NCI-H1048 (cell line): ENCODE results near the gene RFPL1.
"Not testable (repeated sequence)": the region's sequence is repeated elsewhere in the genome, so short reads cannot be mapped to it uniquely, and the experiment has no call there.

Experiments
- DNase-seq: peaks from one replicate; lab custom pipeline; 2025; lab: John Stamatoyannopoulos, UW

Gene RFPL1

DNA sequence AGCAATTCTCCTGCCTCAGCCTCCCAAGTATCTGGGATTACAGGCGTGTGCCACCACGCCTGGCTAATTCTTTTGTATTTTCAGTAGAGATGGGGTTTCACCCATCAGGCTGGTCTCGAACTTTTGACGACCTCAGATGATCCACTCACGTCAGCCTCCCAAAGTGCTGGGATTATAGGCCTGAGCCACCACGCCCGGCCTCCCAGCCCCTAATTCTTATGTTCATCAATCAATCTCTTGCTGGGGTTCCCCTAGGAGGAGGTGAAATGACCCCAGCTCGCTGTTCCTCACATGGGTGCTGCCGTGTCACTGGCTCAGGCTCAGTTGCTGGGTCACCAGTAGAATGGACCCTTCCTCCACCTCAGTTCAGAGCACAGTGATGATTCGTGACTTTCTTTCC is at the start of gene RFPL1:
Gene RFPL1, plus strand, starts transcription at position 301 of the 400 bp plus-strand sequence.
- not testable (repeated sequence) for DNase-seq

DNA sequence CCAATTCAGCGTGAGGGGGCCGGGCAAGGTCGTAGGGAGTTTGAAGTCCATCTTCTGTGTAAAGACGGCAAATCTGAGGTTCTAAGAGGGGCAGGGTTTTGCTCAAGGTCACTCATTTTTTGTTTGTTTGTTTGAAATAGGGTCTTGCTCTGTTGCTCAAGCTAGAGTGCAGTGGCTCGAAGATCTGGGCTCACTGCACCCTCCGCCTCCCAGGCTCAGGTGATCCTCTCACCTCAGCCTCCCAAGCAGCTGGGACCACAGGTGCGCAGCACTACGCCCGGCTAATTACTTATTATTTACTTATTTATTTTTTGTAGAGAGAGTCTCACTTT is 49.7 kb upstream of the RFPL1 start:
- DNase-seq = no peak

DNA sequence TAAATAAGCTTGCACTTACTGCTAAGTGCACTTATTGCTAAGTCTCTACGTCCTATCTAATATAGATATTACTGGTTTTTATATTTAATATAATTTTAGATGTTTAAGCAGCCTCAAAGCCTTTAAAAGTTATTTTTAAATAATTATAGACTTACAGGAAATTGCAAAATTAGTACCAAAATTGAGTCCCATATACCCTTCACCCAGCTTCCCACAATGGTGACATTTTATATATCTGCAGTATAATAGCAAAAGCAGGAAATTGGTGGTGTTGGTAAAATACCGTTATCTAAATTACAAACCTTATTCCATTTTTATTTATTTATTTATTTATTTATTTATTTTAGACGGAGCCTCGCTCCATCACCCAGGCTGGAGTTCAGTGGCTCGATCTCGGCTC is 48.1 kb upstream of the RFPL1 start:
- no peak for DNase-seq

DNA sequence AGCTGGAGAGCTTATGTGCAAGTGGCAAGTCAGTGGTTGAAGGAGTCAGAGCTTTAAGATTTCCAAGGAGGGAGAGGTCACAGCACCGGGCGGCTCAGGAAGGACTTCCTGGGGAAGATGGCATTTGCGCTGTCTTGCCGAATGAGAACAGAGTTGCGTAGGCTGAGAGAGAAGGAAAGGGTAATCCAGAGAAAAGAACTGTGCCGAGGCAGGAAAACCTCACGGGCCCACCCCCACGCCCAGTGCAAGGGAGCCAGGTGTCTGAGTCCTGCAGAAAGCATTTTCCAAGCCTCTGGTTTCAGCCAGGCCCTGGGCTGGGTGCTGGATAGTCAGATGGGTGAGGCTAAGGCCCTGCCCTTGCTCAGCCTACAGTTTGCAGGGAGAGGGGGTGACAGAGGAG is 46.8 kb upstream of the RFPL1 start:
- DNase-seq = no peak

DNA sequence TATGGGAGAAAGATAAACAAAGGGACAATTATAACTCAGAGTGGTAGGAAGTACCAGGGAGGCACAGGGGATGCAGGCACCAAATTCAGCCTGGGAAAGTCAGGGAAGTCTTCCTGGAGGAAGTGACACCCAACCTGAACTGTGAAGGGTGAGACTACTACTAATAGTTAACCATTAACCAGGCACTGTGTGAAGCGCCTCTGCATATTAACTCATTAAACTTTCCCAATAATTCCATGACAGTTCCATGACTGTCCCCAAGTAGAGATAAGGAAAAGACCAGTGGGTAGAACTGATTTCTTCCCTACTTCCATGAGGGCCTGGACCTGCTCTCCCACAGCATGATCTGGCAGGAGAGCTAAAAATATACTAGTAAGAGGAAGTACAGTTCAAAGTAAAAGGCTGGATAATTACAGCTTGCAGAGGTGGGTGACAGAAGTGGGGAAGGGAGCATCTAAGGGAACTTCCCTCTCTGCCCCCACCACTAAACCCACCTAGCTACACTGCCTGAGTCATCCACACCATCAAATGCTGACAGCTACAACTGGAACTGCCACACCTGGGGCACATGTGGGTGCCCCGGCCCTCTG is 45.3 kb upstream of the RFPL1 start:
- DNase-seq = no peak

DNA sequence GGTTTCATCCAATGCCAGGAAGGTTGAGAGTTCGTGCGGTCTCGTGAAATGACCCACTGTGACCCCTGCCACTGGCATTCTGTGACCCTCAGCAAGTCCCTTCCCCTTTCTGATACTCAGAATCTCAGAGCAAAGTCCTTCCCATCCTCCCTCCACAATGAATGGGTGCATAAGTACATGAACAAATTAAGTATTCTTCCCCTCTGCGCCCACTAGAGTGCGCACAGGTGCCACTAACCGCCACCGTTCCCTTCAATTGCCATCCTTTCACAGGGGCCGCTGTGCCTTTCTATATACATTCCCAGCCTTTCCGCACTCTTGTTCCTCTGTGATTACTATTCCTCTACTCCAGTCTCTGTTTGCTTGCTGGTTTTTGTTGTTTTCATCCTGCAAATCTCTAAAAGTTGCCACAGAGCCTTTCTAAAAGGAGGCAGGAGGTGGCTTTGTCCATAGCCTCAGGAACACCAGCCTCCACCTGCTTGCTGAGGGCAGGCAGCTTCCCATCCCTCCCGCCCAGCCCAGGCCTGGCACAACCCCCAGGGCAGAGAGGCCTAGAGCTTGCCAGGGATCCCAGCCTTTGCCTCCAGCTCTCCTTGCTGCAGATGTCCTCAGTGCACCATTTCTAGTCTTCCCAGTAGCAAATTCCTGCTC is 43.3 kb upstream of the RFPL1 start:
- no peak for DNase-seq

DNA sequence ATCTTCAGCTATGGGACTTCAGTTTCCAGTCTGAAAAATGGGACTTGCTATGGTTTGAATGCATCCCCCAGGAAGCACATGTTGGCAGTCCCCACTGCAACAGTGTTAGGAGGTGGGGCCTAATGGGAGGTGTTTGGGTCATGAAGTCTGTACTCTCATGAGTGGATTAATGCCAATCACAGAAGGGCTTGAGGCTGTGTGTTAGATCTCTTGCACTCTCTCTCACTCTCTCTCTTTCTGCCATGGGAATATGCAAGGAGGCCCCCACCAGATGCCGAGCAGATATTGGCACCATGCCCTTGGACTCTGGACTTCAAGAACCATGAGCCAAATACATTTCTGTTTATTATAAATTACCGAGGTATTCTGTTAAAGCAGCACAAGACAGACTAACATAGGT is 42.3 kb upstream of the RFPL1 start:
- DNase-seq = no peak

DNA sequence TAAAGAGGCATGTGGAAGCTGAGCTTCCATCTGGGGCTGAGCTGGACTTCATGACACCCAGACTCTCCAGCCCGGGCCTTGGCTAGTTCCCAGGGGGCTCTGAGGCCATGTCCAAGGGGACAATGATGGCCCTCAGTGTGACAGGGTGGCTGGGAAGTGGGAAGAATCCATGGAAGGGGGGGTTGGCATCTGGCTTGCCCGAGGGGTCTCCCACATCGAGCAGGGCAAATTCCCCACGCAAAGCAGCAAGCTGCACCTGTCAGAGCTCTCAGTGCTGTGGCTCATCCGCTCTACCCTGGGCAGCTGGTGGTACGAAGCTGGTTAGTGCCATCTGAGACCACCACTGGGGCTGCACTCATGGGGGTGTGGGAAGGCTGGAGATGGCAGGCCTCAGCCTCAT is 40.6 kb upstream of the RFPL1 start:
- DNase-seq = no peak

DNA sequence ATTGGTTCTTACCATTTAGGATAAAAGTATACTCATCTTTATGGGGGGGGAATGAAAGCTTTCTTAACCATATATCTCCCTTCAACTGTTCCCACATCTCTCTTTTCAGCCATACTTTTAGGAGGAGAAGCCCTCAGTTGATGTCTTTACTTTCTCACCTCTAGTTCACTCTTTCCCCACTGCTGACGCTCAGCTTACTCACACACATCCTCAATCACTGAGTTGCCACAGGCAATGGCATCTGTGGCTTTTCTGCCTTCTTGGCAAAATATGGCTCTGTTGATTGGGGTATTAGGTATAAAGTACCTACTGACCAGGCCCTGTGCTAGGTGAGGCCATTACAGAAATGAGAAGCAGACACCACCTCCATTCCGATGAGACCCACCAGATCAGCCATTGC is 37.8 kb upstream of the RFPL1 start:
- no peak for DNase-seq

DNA sequence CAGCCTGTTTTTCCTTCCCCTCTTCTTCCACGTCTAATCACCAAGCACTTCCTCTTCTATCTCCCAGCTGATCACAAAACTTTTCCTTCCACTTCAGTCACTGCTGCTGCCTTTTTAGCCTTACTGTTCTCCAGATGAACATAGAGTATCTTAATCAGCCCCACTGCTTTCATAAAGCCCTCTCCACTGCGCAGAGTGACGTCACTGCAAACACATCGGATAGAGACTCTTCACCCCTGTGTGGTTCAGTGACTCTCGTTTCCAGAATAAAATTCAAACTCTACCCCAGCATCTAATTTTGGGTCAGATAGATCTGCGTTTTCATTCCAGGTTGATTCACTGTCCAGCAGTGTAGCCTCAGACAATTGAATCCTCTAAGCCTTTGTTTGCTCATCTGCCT is 36.8 kb upstream of the RFPL1 start:
- DNase-seq = not testable (repeated sequence)

DNA sequence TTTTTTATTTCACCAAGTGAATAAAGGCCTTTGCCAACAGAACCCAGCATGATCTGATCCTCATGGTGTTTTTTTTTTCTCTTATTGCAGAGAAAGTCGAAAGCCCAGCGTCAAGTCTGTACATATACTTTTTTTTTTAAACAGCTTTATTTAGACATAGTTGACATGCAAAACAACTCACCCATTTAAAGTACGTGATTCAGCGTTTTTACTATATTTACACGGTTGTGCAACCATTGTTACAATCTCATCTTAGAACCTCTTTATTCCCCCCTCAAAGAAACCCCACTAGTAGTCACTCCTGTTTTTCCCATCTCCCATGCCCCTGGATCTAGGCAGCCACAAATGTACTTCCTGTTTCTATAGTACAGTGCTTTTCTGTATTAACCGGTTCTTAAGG is 29.4 kb upstream of the RFPL1 start:
- no peak for DNase-seq

DNA sequence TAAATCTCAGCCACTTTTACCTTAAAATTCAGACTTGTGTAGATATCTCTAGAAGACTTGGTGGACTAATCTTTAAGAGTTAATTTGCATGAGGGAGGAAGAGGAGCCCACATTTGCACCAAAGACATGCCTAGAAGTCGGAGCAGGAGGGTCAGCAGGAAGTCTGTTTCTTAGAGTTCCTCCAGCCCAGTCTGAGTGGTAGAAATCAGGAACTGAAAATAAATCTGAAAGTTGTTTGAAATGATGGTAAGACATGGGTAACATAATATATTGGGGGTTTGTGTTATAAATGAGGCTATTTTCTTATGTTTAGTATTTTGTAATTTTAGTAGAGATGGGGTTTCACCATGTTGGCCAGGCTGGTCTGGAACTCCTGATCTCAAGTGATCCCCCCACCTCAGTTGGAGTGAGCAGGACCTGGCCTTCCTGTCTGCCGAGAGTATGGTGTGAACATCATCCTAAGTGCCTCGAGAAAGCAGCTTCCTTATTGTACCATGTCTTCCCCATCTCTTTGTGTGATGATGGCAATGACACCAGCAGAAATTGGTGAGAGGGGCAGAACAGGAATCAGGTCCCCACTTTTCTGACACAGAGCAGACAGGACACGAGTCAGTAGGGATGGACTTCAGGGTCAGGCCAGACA is 26.7 kb upstream of the RFPL1 start:
- DNase-seq = not testable (repeated sequence)

DNA sequence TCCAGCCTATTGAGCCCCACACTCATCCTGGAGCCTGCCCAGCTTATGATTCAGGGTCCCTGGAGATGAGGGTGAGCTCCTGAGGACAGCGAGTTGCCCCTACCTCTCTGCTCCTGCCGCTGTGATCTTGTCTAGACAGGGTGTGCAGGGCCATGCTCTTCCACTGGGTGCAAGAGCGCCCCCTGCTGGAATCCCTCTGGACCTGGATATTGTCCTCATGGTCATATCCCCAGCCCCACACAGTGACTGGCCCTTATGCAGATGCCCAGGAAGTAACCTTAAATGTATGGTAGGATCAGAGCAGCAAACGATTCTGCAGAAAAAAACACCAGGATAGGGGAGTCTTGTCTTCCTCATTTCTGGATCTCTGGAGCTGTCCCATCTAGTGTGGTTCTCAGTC is 25.6 kb upstream of the RFPL1 start:
- DNase-seq = not testable (repeated sequence)

DNA sequence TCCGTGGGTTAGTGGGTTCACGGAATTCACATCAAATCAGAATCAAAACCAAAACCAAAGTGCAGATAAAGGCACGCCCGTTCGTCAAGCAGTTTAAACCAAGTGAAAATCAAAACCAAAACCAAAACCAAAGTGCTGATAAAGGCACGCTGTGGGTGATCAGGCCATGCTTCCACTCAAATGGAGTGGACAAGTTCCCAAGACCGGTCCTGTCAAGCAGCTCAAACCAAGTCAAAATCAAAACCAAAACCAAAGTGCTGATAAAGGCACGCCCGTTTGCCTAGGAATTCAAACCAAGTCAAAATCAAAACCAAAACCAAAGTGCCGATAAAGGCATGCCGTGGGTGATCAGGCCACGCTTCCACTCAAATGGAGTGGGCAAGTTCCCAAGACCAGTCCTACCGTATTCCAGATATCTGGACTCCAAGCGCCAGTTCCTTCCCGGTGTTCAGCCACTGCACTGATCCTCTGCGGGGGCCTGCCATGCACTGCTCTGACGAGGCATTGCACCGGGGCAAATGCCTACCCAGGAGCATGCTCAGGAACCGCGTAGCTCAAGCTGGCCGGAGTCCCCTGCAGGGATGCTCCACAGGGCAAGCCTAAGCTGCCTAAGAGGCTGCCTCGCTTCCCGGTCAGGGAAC is 23.3 kb upstream of the RFPL1 start:
- DNase-seq = not testable (repeated sequence)

DNA sequence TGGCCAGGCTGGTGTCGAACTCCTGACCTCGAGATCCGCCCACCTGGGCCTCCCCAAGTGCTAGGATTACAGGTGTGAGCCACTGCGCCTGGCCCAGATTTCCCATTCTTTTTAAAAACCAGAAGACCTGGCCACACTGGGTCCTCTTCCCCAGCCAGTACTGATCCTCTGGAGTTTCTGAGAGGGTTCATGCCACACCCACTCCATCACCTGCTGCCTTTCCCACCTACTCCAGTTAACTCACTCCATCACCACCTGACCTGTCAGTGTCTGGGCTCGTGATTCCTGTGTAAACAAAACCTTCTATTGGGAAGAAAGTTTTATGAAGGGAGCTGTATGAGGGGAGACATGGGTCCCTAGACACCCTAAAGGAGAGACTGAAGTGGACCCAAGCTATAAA is 19.7 kb upstream of the RFPL1 start:
- not testable (repeated sequence) for DNase-seq

DNA sequence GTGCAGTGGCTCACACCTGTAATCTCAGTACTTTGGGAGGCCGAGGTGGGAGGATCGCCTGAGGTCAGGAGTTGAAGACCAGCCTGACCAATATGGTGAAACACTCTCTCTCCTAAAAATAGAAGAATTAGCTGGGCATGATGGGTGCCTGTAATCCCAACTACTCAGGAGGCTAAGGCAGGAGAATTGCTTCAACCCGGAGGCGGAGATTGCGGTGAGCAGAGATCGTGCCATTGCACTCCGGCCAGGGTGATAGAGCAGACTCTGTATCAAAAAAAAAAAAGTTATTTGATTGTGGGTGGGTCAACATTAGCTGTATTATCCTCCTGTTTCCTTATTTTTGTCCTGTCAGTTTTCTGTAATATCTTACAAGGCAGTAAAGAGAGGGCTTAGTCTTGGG is 11.9 kb upstream of the RFPL1 start:
- DNase-seq = no peak

DNA sequence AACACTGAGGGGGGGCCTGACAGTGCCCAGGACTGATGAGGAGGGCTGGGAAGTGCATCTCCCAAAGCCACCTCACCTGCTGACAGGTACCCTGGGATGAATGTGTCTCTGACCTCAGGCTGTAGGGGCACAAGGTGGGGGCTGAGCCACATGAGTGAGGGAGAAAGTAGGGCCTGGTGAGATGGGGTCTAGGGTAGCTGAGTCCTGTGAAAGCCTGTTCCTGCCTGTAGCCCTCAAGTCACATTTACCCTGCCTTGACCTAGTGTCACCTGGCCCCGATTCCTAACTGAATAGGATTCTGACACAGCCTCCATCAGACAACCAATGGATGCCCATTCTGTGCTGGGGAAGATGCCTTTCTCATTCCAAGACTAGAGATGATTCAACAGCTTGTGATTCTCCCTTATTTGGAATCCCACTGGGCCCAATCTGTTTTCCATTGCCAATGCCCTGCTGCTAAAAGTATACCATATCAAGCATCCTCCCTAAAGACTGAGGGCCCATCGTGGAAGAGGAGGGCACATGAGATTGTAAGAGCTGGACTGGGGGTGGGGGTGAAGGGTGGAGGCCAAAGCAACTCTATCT is 11.1 kb upstream of the RFPL1 start:
- no peak for DNase-seq

DNA sequence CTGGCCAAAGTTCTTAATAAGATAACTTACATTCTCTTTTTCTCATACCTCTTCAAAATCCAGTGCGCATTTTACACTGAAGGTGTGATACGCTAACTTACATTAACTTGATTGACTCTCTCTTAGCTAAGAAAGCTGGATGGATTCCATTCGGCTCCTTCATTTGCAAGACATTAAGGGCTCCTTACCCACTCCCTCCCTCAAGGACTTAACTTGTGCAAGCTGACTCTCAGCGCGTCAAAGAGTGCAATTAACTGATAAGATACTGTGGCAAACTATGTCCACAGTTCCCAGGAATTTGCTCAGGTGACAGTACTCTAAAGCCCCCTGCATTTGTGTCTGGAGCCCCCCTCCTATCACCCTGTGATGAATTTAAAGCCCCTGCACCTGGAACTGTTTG is 6.4 kb upstream of the RFPL1 start:
- DNase-seq = no peak

DNA sequence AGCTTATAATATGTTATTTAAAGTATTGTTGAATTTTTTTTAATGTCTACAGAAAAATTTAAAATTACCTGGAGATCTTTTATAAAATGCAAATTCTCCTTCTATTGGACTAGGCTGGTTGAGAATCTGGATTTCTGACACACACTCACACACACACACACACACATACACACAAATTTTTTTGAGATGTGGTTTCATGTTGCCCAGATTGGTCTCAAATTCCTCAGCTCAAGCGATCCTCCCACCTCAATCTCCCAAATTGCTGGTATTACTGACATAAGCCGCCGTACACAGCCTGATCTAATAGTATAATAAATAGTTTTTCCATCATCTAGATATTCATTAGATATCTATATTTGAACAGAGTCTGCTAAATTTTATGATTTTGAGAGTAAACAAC is 4.5 kb upstream of the RFPL1 start:
- DNase-seq = no peak

DNA sequence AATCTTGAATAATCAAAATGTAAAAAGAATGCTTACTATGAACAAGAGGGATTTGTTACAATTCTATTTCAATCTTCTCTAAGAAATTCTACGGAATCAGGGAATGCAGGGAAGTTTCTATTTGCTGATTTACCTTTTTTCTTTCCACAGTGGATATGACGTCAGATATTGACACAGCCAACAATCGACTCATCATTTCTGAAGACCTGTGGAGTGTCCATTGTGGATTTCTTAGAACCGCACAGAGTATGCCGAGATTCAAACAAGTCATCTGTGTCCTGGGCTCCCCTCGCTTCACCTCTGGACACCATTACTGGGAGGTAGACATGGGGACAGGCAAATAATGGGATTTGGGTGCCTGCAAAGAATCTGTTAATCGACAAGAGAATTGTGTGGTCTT is 4.1 kb upstream of the RFPL1 start:
- no peak for DNase-seq

DNA sequence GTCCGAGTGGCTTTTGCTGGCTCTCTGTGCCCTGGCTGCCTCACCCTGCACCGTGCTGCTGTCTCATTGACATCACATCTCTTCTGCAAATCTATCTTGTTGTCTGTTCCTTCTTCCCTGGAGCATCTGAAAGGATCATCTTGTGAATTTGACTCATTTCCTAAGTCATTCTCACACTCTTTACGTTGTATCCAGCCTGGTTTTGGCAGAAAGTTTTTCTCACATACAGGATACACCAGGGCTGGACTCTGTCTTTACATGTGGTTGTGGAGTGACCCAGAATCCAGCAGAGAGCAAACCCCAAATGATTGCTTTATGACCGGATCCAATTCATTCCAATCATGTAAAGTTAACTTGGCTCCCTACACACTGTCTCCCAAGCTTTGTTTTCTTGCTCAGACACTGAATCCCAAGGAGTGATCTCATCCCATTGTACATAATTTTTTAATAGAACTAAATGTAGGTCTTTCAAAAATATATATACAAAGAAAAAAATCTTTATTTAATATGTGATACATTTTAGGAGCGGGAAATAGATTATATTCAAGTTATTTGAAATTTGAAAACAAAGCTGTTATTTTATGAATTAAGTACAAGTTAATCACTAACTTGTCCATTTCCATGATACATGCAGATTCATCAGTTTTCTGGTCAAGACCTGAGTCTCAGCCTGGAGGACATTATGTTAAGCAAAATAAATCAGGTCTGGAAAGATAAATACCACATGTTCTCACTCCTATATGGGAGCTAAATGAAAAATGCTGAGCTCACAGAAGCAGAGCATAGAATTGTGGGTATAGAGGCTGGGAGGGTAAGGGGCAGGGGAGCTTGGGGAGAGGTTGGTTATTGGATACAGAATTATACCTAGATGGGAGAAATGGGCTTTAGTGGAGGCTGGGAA is 2.9 kb upstream of the RFPL1 start:
- DNase-seq = no peak

DNA sequence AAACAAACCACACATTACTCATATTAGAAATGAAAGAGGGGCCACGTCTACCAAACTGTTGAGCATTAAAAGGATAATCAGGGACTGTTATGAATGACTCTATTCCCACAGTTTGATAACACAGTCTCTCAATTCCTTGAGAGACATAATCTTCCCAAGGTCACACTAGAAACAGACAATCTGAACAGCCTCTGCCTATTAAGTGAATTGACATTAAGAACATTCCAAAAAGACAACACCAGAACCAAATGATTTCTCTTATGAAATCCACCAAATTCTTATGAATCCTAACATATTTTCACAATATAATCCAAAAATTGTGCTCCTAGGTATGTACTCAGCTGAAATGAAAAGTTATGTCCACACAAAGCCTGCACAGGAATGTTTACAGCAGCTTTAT is 4.6 kb downstream of the RFPL1 start:
- no peak for DNase-seq
